Placental pericyte (primary cell): ENCODE results near the gene SLC27A3. TPM values are rescaled to one million over a fixed set of nuclear protein-coding genes. Genes with fewer than 3 reads are reported as not detected.

Source experiments
- small RNA-seq: library from RNA; depleted of rRNA; stranded (forward); fragments of <200 nt; gene quantifications from one replicate; pipeline ENCODE3, GENCODE V24; 2012; ENCODE audit warnings: low replicate concordance
- total RNA-seq: library from RNA; depleted of rRNA; stranded (reverse); fragments of >200 nt; gene quantifications from 2 replicates; pipeline ENCODE4 v1.2.3, GENCODE V29; 2012

Gene SLC27A3
- 6.7 and 15.3 TPM in 2 replicates for total RNA-seq

GRCh38 chr1:153774780-153775457 lies at the start of gene SLC27A3:
TSS of gene SLC27A3 (plus strand) at chr1:153775407. CDS start at chr1:153775498, 91 bp downstream.

GRCh38 chr1:153727463-153728304 lies 47.5 kb upstream of the SLC27A3 start, which contains the start of gene INTS3:
TSS of gene INTS3 (plus strand) at chr1:153728050. CDS start at chr1:153728635, 585 bp downstream.

Small RNA genes within 50 kb of the gene (small RNA-seq; reads per million reads assigned to genes)
- not detected for gene RF00019

Other genes with a start within 250 kb of the SLC27A3 start
- gene S100A6, start 239.4 kb upstream of the SLC27A3 start, total RNA-seq, result 353 and 608 TPM in 2 replicates
- 1.1 TPM in 1 of 2 replicates, not detected in the other for gene S100A5, start 234.5 kb upstream of the SLC27A3 start, total RNA-seq
- 77.0 and 337 TPM in 2 replicates for gene S100A4, start 229.6 kb upstream of the SLC27A3 start, total RNA-seq
- 2.4 and 14.2 TPM in 2 replicates for gene S100A3, start 226.1 kb upstream of the SLC27A3 start, total RNA-seq
- gene S100A2, start 209.6 kb upstream of the SLC27A3 start, total RNA-seq, result 1.1 and 2.1 TPM in 2 replicates
- gene S100A16, start 162.3 kb upstream of the SLC27A3 start, total RNA-seq, result 83.8 and 558 TPM in 2 replicates
- gene S100A14, start 159.1 kb upstream of the SLC27A3 start, total RNA-seq, result not detected in 2 replicates
- 40.3 and 68.0 TPM in 2 replicates for gene S100A13, start 147.9 kb upstream of the SLC27A3 start, total RNA-seq
- gene S100A1, start 147.0 kb upstream of the SLC27A3 start, total RNA-seq, result 0.14 and 0.44 TPM in 2 replicates
- 35.7 and 51.0 TPM in 2 replicates for gene CHTOP, start 141.3 kb upstream of the SLC27A3 start, total RNA-seq
- 38.3 and 60.7 TPM in 2 replicates for gene SNAPIN, start 116.7 kb upstream of the SLC27A3 start, total RNA-seq
- 231 and 270 TPM in 2 replicates for gene ILF2, start 104.4 kb upstream of the SLC27A3 start, total RNA-seq
- gene NPR1, start 96.7 kb upstream of the SLC27A3 start, total RNA-seq, result 0.14 and 0.88 TPM in 2 replicates
- gene INTS3, start 47.4 kb upstream of the SLC27A3 start, total RNA-seq, result 51.6 and 51.8 TPM in 2 replicates
- 7.3 and 11.4 TPM in 2 replicates for gene GATAD2B, start 147.6 kb downstream of the SLC27A3 start, total RNA-seq
- 26.9 and 28.2 TPM in 2 replicates for gene DENND4B, start 171.3 kb downstream of the SLC27A3 start, total RNA-seq
- gene CRTC2, start 183.2 kb downstream of the SLC27A3 start, total RNA-seq, result 7.7 and 8.3 TPM in 2 replicates
- 117 and 125 TPM in 2 replicates for gene SLC39A1, start 188.1 kb downstream of the SLC27A3 start, total RNA-seq
- 7.2 and 11.6 TPM in 2 replicates for gene CREB3L4, start 192.5 kb downstream of the SLC27A3 start, total RNA-seq
- 109 and 147 TPM in 2 replicates for gene JTB, start 202.3 kb downstream of the SLC27A3 start, total RNA-seq
- 30.9 and 105 TPM in 2 replicates for gene RAB13, start 210.9 kb downstream of the SLC27A3 start, total RNA-seq
- gene RPS27, start 215.4 kb downstream of the SLC27A3 start, total RNA-seq, result 955 and 1,777 TPM in 2 replicates